Esophagus muscularis mucosa (tissue), 3 donors: ENCODE data around the gene NAPA.

Experiments
- POLR2A ChIP-seq: fragments of 450-650 bp; IDR thresholded peaks from one replicate; pipeline ENCODE4 v1.6.1; 2017; ENCODE audit warnings: antibody characterized with exemption, moderate library complexity, mild to moderate bottlenecking, low read depth
- TF ChIP-seq, protein P1 (sequence below), 3 experiments: fragments of 200-600 bp in 2 of 3; fragments of 450-650 bp in 1 of 3; sonication (generic) in 2 of 3; IDR thresholded peaks; one replicate each; pipeline ENCODE4 v1.5.1; 2017 to 2019; ENCODE audit warnings: antibody characterized with exemption in 3 of 3, mild to moderate bottlenecking in 2 of 3, moderate library complexity in 1 of 3

DNA sequence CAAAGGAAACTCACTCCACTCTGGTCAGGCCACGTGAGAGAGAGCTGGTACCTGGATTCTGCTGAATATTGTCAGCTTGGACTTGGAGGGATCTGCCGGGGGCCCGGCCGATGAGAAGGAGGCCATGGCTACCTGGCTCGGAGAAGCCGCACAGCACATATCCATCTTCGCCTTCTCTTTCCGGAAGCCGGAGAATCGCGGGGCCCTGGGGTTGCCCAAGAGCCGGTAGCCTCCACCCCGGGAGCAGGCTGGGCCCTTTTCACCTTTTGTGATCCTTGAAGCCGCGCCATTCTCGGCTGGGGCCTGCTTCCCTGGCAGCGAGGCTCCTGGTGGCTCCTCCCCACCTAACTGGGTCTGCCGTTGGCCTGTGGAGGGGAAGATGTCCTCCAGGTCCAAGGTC is 29.2 kb upstream of the NAPA start:
- TF ChIP-seq, protein P1, sequence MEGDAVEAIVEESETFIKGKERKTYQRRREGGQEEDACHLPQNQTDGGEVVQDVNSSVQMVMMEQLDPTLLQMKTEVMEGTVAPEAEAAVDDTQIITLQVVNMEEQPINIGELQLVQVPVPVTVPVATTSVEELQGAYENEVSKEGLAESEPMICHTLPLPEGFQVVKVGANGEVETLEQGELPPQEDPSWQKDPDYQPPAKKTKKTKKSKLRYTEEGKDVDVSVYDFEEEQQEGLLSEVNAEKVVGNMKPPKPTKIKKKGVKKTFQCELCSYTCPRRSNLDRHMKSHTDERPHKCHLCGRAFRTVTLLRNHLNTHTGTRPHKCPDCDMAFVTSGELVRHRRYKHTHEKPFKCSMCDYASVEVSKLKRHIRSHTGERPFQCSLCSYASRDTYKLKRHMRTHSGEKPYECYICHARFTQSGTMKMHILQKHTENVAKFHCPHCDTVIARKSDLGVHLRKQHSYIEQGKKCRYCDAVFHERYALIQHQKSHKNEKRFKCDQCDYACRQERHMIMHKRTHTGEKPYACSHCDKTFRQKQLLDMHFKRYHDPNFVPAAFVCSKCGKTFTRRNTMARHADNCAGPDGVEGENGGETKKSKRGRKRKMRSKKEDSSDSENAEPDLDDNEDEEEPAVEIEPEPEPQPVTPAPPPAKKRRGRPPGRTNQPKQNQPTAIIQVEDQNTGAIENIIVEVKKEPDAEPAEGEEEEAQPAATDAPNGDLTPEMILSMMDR (IDR thresholded peaks at IDR 0.05) = no peak
- no peak for TF ChIP-seq POLR2A
